Measurements from ENCODE around the gene TCF7L1. TPM values are rescaled to one million over a fixed set of nuclear protein-coding genes. Genes with fewer than 3 reads are reported as not detected.

TCF7L1 gene
- total and polyA plus RNA-seq, 2 of the 13 experiments (the other 11 are each of a cell fraction or from before 2014, with no cell fraction given), result 0.04 to 0.15 TPM

- TF ChIP-seq NPAS2 (CRISPR knock-in tag; IDR thresholded peaks at IDR 0.05; ENCODE audit: borderline replicate concordance) (no peak), MTA1 (CRISPR knock-in tag; IDR thresholded peaks at IDR 0.05; ENCODE audit: borderline replicate concordance) (no peak), GATAD2A (CRISPR knock-in tag; IDR thresholded peaks at IDR 0.05) (no peak), THAP9 (CRISPR knock-in tag; IDR thresholded peaks at IDR 0.05; ENCODE audit: borderline replicate concordance) (no peak), TEF (CRISPR knock-in tag; IDR thresholded peaks at IDR 0.05) (no peak), SKIL (CRISPR knock-in tag; IDR thresholded peaks at IDR 0.05; ENCODE audit: borderline replicate concordance) (no peak), KMT2B (CRISPR knock-in tag; IDR thresholded peaks at IDR 0.05) (peak; percentile 28; the same call in 1 of the 2 replicates), ZNF362 (CRISPR knock-in tag; IDR thresholded peaks at IDR 0.05; ENCODE audit: borderline replicate concordance) (no peak), ATF7-NPFF (CRISPR knock-in tag; IDR thresholded peaks at IDR 0.05; ENCODE audit: low read depth) (0 out of 2 replicates have a peak, but pooled peaks have one; percentile 63), MIER3 (CRISPR knock-in tag; IDR thresholded peaks at IDR 0.05; ENCODE audit: borderline replicate concordance) (peak; percentile 53; the same call in 1 of the 2 replicates), TFAP4 (IDR thresholded peaks at IDR 0.05; ENCODE audit: borderline replicate concordance, low read depth) (no peak), MAX (IDR thresholded peaks at IDR 0.05) (0 out of 2 replicates have a peak, but pooled peaks have one; percentile 17), NFE2 (CRISPR knock-in tag; IDR thresholded peaks at IDR 0.05) (no peak), ZNF556 (CRISPR knock-in tag; IDR thresholded peaks at IDR 0.05; ENCODE audit: borderline replicate concordance) (0 out of 2 replicates have a peak, but pooled peaks have one; percentile 45), ZNF3 (CRISPR knock-in tag; IDR thresholded peaks at IDR 0.05) (no peak), ZNF766 (CRISPR knock-in tag; IDR thresholded peaks at IDR 0.05; ENCODE audit: borderline replicate concordance) (no peak), MEIS1 (CRISPR knock-in tag; IDR thresholded peaks at IDR 0.05; ENCODE audit: borderline replicate concordance) (no peak), DNMT1 (CRISPR knock-in tag; IDR thresholded peaks at IDR 0.05) (no peak), KDM3A (CRISPR knock-in tag; IDR thresholded peaks at IDR 0.05; ENCODE audit: low read depth) (no peak), GABPB1 (CRISPR knock-in tag; IDR thresholded peaks at IDR 0.05) (no peak), KDM2A (CRISPR knock-in tag; IDR thresholded peaks at IDR 0.05; ENCODE audit: borderline replicate concordance, low read depth) (no peak), ADNP (CRISPR knock-in tag; IDR thresholded peaks at IDR 0.05) (no peak)
Observed at GRCh38 chr2:85326406-85327159, 193.4 kb downstream of the TCF7L1 start (continued).

Data from HepG2 (cell line).